ENCODE measurements around the gene SRSF8.
A peak's percentile ranks its signal among the peaks of the same experiment; 100 is the strongest.

Gene SRSF8

GRCh38 chr11:95059046-95059445, 7.7 kb upstream of the SRSF8 start:
- intact Hi-C loops (cut with DNase I; ENCODE audit: low total_unique reads) = loop anchor here (10.0 kb wide), 1 partner anchor 74 kb away; no protein-coding TSS in a partner anchor
- Histone ChIP-seq H3K4me1 (no peaks in the 10 kb centered on the region), H3K36me3 (no peaks in the 10 kb centered on the region), H3K4me3 (no peak overlapping the region), H3K27me3 (peaks cover 0 to 3% of the 10 kb centered on the region in 2 donors), H3K9me3 (no peaks in the 10 kb centered on the region), H3K27ac (no peak overlapping the region)
- TF ChIP-seq CTCF (IDR thresholded peaks at IDR 0.05) = no peak
- DNase-seq = no peak

GRCh38 chr11:95065336-95065735, 1.4 kb upstream of the SRSF8 start:
- intact Hi-C loops (cut with DNase I; ENCODE audit: low total_unique reads) = loop anchor here (5.0 kb wide), 1 partner anchor 87 kb away; no protein-coding TSS in a partner anchor
- Histone ChIP-seq H3K4me1 (peaks cover 0 to 18% (median 10%) of the 10 kb centered on the region in 4 donors), H3K4me3 (no peak overlapping the region), H3K27ac (no peak overlapping the region), H3K9me3 (no peaks in the 10 kb centered on the region), H3K27me3 (no peaks in the 10 kb centered on the region), H3K36me3 (peaks cover 0 to under 1% (median 0%) of the 10 kb centered on the region in 3 donors)
- no peak for DNase-seq
- TF ChIP-seq CTCF (IDR thresholded peaks at IDR 0.05) = no peak

- peak; percentile 80 to 93 for DNase-seq
- peak overlapping the region; percentile 90 to 98 for H3K27ac ChIP-seq
- peak; percentile 68 to 69 for TF ChIP-seq CTCF (IDR thresholded peaks at IDR 0.05)
- H3K27me3 ChIP-seq = no peaks in the 10 kb centered on the region
- no peaks in the 10 kb centered on the region for H3K9me3 ChIP-seq
- intact Hi-C loops (cut with DNase I; ENCODE audit: low total_unique reads) = loop anchor here (5.0 kb wide), 1 partner anchor 85 kb away; no protein-coding TSS in a partner anchor
- H3K4me3 ChIP-seq = peak overlapping the region; percentile 74 to 81
- peaks cover 0 to 6% (median 0%) of the 10 kb centered on the region in 3 donors for H3K36me3 ChIP-seq
- H3K4me1 ChIP-seq = peaks cover 0 to 23% (median 10%) of the 10 kb centered on the region in 4 donors
Measured at GRCh38 chr11:95067039-95067840, 521 bp downstream of the SRSF8 start.

- Histone ChIP-seq H3K4me3 (peak overlapping the region; percentile 74 to 81), H3K27me3 (no peaks in the 10 kb centered on the region), H3K9me3 (no peaks in the 10 kb centered on the region), H3K36me3 (peaks cover 0 to 6% (median 0%) of the 10 kb centered on the region in 3 donors), H3K4me1 (peaks cover 0 to 23% (median 10%) of the 10 kb centered on the region in 4 donors), H3K27ac (peak overlapping the region; percentile 90 to 98)
- intact Hi-C loops (cut with DNase I; ENCODE audit: low total_unique reads) = loop anchor here (5.0 kb wide), 1 partner anchor 84 kb away; no protein-coding TSS in a partner anchor
- no peak for TF ChIP-seq CTCF (IDR thresholded peaks at IDR 0.05)
- peak in 1 of 2 donors; percentile 51 for DNase-seq
Measured at GRCh38 chr11:95067841-95068219, 1.1 kb downstream of the SRSF8 start.

- Histone ChIP-seq H3K27me3 (no peaks in the 10 kb centered on the region), H3K4me1 (peaks cover 0 to 23% (median 10%) of the 10 kb centered on the region in 4 donors), H3K4me3 (peak overlapping the region; percentile 74 to 81), H3K27ac (peak overlapping the region; percentile 90 to 98), H3K9me3 (no peaks in the 10 kb centered on the region), H3K36me3 (peaks cover 0 to 6% (median 0%) of the 10 kb centered on the region in 3 donors)
- peak in 1 of 2 experiments; percentile 5 for TF ChIP-seq CTCF (IDR thresholded peaks at IDR 0.05)
- intact Hi-C loops (cut with DNase I; ENCODE audit: low total_unique reads) = loop anchor here (5.0 kb wide), 1 partner anchor 84 kb away; no protein-coding TSS in a partner anchor
- peak; percentile 88 to 90 for DNase-seq
Measured at GRCh38 chr11:95068549-95068948, 1.8 kb downstream of the SRSF8 start.

Measured in tibial artery (tissue), 4 donors.